Stimulated activated naive CD8-positive, alpha-beta T cell treated with anti-CD3 and anti-CD28 coated beads, Interleukin-15, amount 100 ng/mL, for 72 hours (primary cell): ENCODE data around the gene P3H4.
"Not testable (repeated sequence)": the region's sequence is repeated elsewhere in the genome, so short reads cannot be mapped to it uniquely, and the experiment has no call there.

Experiments
- ATAC-seq: fragments of 150-1000 bp; cut with Tn5 transposase; 2 replicates; pipeline ENCODE4 v1.10.0; 2021; ENCODE audit warnings: mild to moderate bottlenecking, moderate library complexity
- DNase-seq, 2 donors: peaks; one replicate each; pipeline ENCODE4 v3.0.0; 2021 to 2022
- H3K27ac Mint-ChIP-seq, 2 donors: one replicate each; pipeline ENCODE4 v1.8.0; 2022; ENCODE audit warnings: mild to moderate bottlenecking in 2 of 2, mixed read lengths in 2 of 2, moderate library complexity in 2 of 2
- H3K27me3 Mint-ChIP-seq: one replicate; pipeline ENCODE4 v1.8.0; 2022; ENCODE audit warnings: mixed read lengths
- H3K4me1 Mint-ChIP-seq: one replicate; pipeline ENCODE4 v1.8.0; 2022; ENCODE audit warnings: mild to moderate bottlenecking, mixed read lengths
- H3K4me3 Mint-ChIP-seq, 2 donors: one replicate each; pipeline ENCODE4 v1.8.0; 2022; ENCODE audit warnings: mild to moderate bottlenecking in 2 of 2, mixed read lengths in 2 of 2, moderate library complexity in 1 of 2
- H3K9me3 Mint-ChIP-seq, 2 donors: one replicate each; pipeline ENCODE4 v1.8.0; 2022; ENCODE audit warnings: mixed read lengths in 2 of 2

P3H4 gene

DNA sequence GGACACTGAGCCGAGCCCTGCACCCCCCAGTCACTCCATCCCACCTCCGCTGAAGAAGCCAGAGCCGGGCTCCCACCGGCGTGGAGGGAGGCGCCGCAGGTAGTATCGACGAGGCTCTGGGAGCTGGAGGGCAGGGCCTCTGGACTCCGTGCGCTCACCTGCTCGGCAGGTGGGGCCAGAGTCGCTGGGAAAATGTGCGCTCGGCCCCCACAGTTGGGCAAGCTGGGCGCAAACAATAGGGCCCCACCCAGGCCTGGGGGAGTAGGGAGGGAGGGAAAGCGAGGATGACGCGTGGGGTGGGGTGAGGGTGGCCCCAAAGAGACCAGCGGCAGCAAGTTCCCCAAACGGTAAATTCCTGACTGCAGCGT is 25.9 kb downstream of the P3H4 start:
- H3K4me1 Mint-ChIP-seq = peaks cover 45% of the 10 kb centered on the region
- H3K27me3 Mint-ChIP-seq = peaks cover 44% of the 10 kb centered on the region
- no peak overlapping the region for H3K27ac Mint-ChIP-seq
- ATAC-seq (no peak), DNase-seq (no peak)
- H3K9me3 Mint-ChIP-seq = no peaks in the 10 kb centered on the region
- H3K4me3 Mint-ChIP-seq = peak overlapping the region; percentile 36 to 66

DNA sequence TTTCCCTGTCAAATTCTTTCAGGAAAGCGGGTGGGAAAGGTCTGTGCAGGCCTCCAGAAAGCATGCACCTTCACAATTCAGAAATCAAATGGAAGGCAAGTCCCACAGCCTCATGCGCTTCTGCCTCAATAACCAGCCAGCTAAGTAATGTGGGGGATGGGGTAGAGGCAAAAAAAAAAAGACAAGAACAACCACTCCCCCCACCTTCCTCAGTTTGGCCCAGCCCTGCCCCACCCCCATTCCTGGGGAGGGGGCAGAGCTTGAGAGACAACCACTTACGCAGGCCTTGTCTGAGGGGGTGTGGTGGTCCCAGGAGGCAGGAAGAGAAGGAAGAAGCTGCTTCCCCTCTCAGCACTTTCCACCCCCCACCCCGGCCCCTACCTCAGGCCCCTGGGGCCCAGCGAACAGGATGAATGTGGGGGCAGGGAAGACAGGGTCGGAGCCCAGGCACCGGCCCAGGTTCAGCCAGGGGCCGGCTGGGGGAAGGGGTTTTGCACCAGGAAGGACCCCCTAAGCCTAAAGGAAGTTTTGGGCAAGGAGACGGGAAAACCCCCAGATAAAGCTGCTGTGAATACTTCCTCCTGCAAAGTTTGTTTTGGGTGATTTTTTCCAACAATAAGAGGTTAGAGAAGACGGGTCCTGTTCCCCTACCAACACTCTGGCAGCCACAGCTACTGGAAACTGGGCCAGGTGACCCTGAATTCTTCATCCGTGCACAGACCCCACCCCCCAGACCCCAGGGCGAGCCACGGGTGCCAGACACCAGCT is 26.5 kb downstream of the P3H4 start:
- Mint-ChIP-seq H3K4me3 (peak overlapping the region; percentile 36 to 66), H3K27me3 (peaks cover 44% of the 10 kb centered on the region), H3K4me1 (peaks cover 39% of the 10 kb centered on the region), H3K9me3 (no peaks in the 10 kb centered on the region), H3K27ac (no peak overlapping the region)
- DNase-seq (no peak), ATAC-seq (no peak)

DNA sequence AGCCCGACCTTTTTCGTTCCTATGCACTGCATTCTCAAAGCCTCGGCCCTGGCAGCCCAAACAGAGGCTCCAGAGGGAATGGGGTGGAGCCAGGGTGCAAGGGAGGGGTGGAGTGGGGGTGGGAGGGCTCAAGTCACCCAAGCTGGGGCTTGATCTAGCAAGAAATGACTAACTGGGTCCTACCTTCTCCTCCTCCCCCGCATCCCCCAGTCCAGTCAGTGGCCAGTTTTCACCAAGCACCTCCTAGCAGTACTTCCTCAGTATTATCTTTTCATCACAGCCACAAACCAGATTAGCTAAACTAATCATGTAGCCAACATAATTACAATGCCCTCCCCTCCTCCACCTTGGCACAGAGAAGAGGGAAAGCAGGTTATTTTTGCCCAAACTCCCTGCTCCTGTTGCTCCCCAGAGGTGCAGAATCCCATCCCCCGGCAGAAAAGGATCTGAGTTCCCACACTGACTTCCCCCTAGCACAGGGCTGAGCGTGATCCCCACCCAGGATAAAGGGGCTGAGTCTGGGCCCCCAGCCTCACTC is 27.5 kb downstream of the P3H4 start:
- ATAC-seq = no peak
- Mint-ChIP-seq H3K27me3 (peaks cover 44% of the 10 kb centered on the region), H3K4me3 (no peak overlapping the region), H3K4me1 (peaks cover 39% of the 10 kb centered on the region), H3K9me3 (no peaks in the 10 kb centered on the region), H3K27ac (no peak overlapping the region)
- no peak for DNase-seq

DNA sequence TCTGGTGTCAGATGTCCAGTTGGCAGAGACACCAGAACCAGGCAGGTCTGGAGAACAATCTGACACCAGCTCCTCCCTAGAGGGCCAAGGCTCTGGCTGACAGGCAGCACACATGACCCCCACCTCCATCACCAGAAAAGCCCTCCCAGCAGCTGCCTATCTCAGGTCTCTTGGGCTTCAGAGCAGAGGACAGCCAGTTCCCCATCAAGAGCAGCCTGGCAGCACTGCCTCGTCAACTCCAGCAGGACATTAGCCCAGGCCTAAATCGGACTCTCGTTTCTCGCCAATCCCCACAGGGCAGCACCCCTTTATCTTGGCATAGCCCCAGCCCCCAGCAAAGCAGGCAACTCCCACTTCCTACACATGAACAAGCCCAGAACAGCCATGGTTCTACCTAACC is 29.6 kb downstream of the P3H4 start:
- H3K27ac Mint-ChIP-seq = no peak overlapping the region
- no peak for ATAC-seq
- H3K4me1 Mint-ChIP-seq = peaks cover 18% of the 10 kb centered on the region
- DNase-seq = no peak
- peaks cover 34% of the 10 kb centered on the region for H3K27me3 Mint-ChIP-seq
- H3K4me3 Mint-ChIP-seq = no peak overlapping the region
- no peaks in the 10 kb centered on the region for H3K9me3 Mint-ChIP-seq

DNA sequence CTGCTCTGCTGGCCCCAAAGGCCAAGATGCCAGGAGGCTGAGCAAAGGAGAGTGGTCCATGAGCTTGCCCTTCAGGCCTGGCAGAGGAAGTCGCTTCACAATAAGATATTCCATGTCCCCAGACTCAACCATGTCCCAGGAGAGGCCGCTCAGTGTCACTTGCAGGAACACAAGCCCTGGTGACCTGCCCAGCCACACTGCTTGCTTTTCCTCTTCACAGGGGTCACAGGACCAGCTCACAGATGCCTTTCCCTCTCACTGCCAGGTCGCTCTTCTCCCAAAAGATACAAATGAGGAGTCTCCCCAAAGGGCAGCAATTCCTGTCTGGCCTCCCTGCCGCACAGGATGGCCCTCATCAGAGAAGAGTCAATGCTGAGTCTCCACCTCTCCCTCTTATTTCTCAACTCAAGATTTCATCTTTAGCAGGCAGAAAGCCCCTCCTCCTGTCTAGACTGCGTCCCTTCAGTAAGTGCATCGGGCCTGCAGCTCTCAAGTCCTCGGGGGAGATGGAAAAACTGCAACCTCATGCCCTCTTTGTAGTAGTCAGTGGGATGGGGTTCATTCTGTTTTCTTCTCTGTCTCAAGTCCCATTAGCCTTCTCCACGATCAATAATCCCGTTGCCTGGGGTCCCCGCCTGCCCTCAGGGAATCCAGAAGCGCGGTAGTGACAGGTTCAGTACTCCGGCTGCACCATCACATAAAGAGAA is 30.2 kb downstream of the P3H4 start:
- DNase-seq (no peak), ATAC-seq (no peak)
- Mint-ChIP-seq H3K4me3 (no peak overlapping the region), H3K27me3 (peaks cover 34% of the 10 kb centered on the region), H3K27ac (peak overlapping the region in 1 of 2 donors; percentile 44), H3K9me3 (no peaks in the 10 kb centered on the region), H3K4me1 (peaks cover 18% of the 10 kb centered on the region)

DNA sequence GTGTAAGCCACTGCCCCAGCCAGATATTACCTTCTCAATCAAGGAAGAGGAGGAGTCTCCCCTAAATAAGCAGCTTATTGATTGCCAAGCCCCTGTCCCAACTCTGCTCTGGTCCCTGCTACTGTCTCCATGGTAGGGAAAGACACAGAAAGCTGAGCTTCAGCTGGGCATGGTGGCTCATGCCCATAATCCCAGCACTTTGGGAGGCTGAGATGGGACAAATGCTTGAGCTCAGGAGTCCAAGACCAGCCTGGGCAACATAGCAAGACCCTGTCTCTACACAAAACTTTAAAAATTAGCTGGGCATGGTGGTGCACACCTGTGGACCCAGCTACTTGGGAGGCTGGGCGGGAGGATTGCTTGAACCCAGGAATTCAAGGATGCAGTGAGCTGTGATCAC is 31.8 kb downstream of the P3H4 start:
- no peak overlapping the region for H3K4me3 Mint-ChIP-seq
- DNase-seq = no peak
- H3K9me3 Mint-ChIP-seq = no peaks in the 10 kb centered on the region
- ATAC-seq = no peak
- H3K27me3 Mint-ChIP-seq = peaks cover 25% of the 10 kb centered on the region
- H3K4me1 Mint-ChIP-seq = peaks cover 9% of the 10 kb centered on the region
- H3K27ac Mint-ChIP-seq = no peak overlapping the region

DNA sequence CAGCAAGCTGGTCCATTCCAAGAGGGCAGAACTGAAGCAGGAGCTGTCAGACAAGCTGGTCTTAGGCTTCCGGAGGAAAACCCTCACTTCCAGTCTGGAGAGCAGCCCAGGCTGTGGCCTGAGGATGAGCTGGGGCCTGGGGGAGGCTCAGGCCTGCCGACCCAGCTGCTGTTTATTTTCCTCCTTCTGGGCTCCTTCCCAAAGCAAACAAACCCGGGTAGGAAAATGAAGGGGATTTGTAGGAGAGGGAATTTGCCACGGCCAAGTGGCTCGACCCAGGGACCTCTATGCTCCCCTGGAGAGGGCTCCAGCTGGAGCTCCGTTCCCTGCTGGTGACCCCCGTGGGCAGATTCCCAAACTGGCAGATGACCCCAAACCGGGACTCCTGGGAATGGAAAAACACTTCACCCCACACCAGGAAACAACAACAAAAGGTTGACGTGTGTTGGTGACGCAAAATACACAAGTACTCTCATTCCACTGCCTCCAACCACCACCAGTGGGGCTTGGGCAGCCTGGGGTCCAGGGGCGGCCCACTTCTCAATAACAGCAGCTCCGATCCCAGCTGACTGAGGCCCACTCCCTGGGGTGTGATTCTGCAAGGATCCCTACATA is 34.1 kb downstream of the P3H4 start:
- DNase-seq (no peak), ATAC-seq (no peak)
- Mint-ChIP-seq H3K4me3 (no peak overlapping the region), H3K27ac (no peak overlapping the region), H3K4me1 (no peaks in the 10 kb centered on the region), H3K27me3 (peaks cover 11% of the 10 kb centered on the region), H3K9me3 (no peaks in the 10 kb centered on the region)

DNA sequence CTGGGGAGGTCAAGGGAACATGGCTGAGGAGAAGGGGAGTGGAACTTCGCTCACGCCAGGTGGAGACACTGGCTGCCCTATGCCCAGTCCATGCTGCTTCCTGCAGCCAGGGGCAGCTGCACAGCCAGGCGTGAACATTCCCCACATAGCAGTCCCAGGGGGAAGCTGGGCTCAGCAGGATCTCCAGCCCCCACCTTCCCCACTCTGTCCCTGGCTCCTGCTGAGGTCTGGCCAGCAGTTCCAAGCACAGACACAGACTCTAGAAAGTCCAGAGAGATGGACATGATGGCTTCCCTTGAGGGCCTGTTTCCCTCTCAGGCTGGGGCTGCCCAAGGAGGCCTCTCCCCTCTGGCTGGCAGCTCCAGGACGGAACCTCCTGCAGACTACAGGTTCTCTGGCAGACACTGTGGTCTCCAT is 34.6 kb downstream of the P3H4 start:
- Mint-ChIP-seq H3K4me3 (no peak overlapping the region), H3K27me3 (peaks cover 5% of the 10 kb centered on the region)
- DNase-seq = no peak

DNA sequence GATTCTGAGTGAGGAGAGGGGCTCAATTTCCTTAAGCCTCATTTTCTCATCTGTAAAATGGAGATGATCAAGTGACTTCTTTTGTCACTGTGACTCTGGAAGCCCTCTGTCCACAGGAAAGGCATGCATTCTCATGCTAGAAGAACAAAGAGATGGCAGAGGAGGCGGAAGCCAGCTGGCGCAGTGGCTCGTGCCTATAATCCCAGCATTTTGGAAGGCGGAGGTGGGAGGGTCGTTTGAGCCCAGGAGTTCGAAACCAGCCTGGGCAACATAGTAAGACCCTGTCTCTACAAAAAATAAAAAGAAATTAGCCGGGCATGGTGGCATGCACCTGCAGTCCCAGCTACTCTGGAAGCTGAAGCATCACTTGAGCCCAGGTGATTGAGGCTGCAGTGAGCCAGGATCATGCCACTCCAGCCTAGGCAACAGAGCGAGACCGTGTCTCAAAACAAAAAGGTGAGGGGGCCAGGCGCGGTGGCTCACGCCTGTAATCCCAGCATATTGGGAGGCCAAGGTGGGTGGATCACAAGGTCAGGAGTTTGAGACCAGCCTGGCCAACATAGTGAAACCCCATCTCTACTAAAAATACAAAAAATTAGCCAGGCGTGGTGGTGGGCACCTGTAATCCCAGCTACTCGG is 35.4 kb downstream of the P3H4 start:
- not testable (repeated sequence) for H3K4me1 Mint-ChIP-seq, ATAC-seq, H3K9me3 Mint-ChIP-seq, DNase-seq, H3K27me3 Mint-ChIP-seq, H3K4me3 Mint-ChIP-seq
- peak overlapping the region in 1 of 2 donors; percentile 79 for H3K27ac Mint-ChIP-seq

More for the DNA sequence above, 34.6 kb downstream of the P3H4 start:
- no peak overlapping the region for H3K27ac Mint-ChIP-seq
- no peak for ATAC-seq
- H3K9me3 Mint-ChIP-seq = no peaks in the 10 kb centered on the region
- H3K4me1 Mint-ChIP-seq = no peaks in the 10 kb centered on the region

DNA sequence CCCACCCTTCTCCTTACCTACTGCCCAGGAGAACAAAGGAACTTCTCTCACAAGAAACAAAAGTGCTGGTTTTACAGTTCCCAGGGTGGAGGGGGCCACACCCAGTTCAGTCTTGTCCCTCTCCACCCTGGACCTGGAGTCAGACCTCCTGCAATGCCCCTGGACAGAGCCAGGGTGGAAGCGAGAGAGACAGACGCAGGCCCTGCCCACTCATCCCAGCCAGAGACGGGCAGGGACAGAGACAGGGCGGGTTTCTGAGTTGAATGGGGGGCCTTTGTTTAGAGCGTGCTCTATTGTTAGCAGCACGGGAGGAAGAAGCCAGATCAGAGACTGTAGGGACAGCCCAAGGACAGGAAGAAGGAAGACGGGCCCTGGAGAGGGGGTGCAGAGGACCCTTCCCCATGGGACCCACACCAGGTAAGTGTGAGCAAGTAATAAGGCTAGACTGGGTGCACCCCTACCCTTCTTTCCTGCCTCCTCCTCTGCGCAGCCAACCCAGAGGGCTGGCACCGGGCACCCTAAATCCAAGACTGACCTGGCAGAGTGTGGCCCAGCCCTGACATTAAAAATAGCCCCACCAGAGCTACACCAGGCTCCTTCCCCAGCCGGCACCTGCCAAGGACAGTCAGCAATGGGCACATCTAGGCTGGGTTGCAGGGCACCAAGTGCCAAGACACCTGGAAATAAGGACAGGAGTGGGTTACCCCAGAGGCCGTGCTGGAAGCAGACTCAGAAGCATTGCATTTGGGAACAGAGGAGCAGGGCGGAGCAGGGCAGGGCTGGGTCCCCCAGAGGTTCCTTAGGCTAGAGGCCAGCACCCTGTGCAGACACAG is 36.1 kb downstream of the P3H4 start:
- peaks cover 7% of the 10 kb centered on the region for H3K4me1 Mint-ChIP-seq
- H3K27me3 Mint-ChIP-seq = no peaks in the 10 kb centered on the region
- ATAC-seq (no peak), DNase-seq (no peak)
- H3K9me3 Mint-ChIP-seq = no peaks in the 10 kb centered on the region
- H3K27ac Mint-ChIP-seq = no peak overlapping the region
- H3K4me3 Mint-ChIP-seq = no peak overlapping the region

DNA sequence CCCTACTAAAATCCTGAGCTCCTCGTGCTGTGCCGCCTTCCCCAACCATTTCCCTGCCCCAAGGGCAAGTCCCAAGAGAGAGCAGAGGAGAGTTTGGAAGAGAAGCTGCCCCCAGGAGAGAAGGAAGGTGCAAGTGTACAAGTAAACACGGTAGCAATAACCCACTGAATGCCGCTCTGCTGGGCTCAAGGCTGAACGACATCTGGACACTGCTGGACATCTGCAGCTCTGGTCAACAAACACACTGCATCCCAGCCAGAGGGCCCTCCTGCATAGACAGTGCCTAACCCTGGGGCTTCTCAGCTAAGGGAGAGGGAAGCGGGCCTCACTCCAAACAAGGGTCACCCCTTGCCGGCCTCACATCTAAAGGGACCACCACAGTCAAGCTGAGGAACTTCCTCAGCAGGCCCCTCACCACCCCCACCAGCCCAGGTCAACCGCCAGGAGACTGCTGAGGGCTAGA is 38.0 kb downstream of the P3H4 start:
- no peaks in the 10 kb centered on the region for H3K9me3 Mint-ChIP-seq
- H3K4me3 Mint-ChIP-seq = no peak overlapping the region
- no peak for ATAC-seq
- DNase-seq = no peak
- peaks cover 7% of the 10 kb centered on the region for H3K4me1 Mint-ChIP-seq
- no peaks in the 10 kb centered on the region for H3K27me3 Mint-ChIP-seq
- H3K27ac Mint-ChIP-seq = no peak overlapping the region

DNA sequence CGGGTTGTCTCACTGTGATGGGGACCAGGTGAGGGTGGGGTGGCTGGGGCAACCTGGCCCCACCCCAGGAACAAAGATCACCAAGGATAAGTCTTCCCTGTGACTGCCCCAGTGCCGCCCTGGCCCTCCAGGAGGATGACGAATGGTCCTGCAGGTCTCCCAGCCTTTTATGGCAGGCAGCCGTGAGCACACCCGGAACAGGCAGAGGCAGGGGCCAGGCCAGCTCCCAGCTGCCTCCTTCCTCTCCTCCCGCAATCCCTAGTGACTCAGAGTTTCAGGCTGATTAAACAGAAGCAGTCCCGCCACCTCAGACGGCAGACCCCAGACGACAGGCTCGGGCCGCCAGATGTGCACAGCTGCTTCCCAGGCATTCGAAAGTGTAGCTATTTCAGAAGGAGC is 38.6 kb downstream of the P3H4 start:
- DNase-seq (no peak), ATAC-seq (no peak)
- Mint-ChIP-seq H3K27ac (no peak overlapping the region), H3K9me3 (no peaks in the 10 kb centered on the region), H3K4me3 (no peak overlapping the region), H3K27me3 (no peaks in the 10 kb centered on the region), H3K4me1 (peaks cover 7% of the 10 kb centered on the region)

DNA sequence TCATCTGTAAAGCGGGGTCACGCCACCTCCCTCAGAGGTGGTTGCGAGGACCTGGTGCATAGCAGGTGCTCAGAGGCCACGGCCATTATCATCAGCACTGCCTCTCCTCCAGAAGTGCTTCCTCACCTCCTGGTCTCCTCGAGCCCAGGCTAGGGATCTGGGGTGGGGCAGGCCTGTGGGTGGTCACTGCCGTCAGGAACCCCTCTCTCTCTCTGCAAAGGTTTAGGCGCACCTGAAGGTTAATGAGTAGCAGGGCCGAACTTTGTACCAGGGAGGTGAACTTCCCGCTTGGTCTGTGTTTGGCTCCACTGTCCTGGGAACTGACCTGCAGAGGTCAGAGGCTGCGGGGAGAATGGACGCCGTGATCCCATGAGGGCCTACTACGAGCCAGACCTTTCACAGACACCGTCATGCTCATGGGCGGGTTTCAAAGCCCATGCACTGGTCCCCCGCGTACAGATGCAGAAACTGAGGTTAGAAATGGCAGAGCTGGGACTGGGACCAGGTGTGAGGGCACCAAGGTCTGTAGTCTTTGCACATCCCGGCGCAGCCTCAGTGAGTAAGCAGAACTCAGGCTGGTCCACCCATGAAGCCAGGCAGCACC is 39.1 kb downstream of the P3H4 start:
- no peaks in the 10 kb centered on the region for H3K27me3 Mint-ChIP-seq
- H3K4me3 Mint-ChIP-seq = no peak overlapping the region

DNA sequence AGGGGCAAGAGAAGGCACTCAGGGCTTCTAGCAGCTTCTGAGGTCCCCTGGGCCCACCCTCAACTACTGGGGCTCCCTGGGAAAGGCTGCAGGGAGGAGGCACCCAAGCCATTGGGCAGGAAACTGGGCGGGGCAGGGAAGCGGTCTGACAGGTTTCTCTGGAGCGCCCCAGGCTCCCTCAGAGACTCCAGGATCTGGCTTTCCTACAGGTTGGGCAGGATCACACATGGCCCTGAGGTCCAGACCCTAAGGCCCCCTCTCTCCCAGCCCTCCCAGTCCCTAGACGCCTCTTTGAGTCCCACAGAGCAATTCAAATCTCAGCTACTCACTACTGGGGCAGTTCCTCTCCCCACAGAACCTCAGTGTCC is 39.5 kb downstream of the P3H4 start:
- H3K9me3 Mint-ChIP-seq = no peaks in the 10 kb centered on the region
- DNase-seq (no peak), ATAC-seq (no peak)
- H3K4me1 Mint-ChIP-seq = peaks cover 7% of the 10 kb centered on the region
- no peaks in the 10 kb centered on the region for H3K27me3 Mint-ChIP-seq
- no peak overlapping the region for H3K27ac Mint-ChIP-seq
- no peak overlapping the region for H3K4me3 Mint-ChIP-seq

More for the DNA sequence above, 39.1 kb downstream of the P3H4 start:
- ATAC-seq = no peak
- Mint-ChIP-seq H3K4me1 (peaks cover 7% of the 10 kb centered on the region), H3K27ac (no peak overlapping the region), H3K9me3 (no peaks in the 10 kb centered on the region)
- DNase-seq = no peak
